H9 (cell line): ENCODE measurements around the gene DTNA. TPM values are rescaled to one million over a fixed set of nuclear protein-coding genes. Genes with fewer than 3 reads are reported as not detected.

Experiments used
- DNase-seq: peaks from one replicate; pipeline ENCODE4 v3.0.0-alpha.2; 2017
- H2AFZ ChIP-seq: one replicate; pipeline ENCODE4 v1.6.1; 2013; ENCODE audit warnings: mild to moderate bottlenecking, low read length, control low read depth, moderate library complexity
- H2AK5ac ChIP-seq: 2 replicates; pipeline ENCODE4 v1.6.1; 2013; ENCODE audit warnings: low read length, control low read depth, mixed read lengths; ENCODE audit not compliant: insufficient read length
- H2BK120ac ChIP-seq: one replicate; pipeline ENCODE4 v1.6.1; 2013; ENCODE audit warnings: low read depth, mild to moderate bottlenecking, low read length, control low read depth, inconsistent platforms; ENCODE audit not compliant: poor library complexity, severe bottlenecking
- H2BK12ac ChIP-seq: 2 replicates; pipeline ENCODE4 v1.6.1; 2013; ENCODE audit warnings: low read length, control low read depth, mixed read lengths, low read depth; ENCODE audit not compliant: insufficient read length
- H2BK15ac ChIP-seq: 2 replicates; pipeline ENCODE4 v1.6.1; 2013; ENCODE audit warnings: low read depth, low read length, control low read depth
- H2BK20ac ChIP-seq: one replicate; pipeline ENCODE4 v1.6.1; 2013; ENCODE audit warnings: low read depth, mild to moderate bottlenecking, low read length, control low read depth, inconsistent platforms; ENCODE audit not compliant: poor library complexity, severe bottlenecking
- H2BK5ac ChIP-seq: 2 replicates; pipeline ENCODE4 v1.6.1; 2013; ENCODE audit warnings: low read length, control low read depth, mixed read lengths; ENCODE audit not compliant: insufficient read length
- H3K14ac ChIP-seq: 2 replicates; pipeline ENCODE4 v1.6.1; 2013; ENCODE audit warnings: low read length, control low read depth; ENCODE audit not compliant: insufficient read depth
- H3K18ac ChIP-seq: 2 replicates; pipeline ENCODE4 v1.6.1; 2013; ENCODE audit warnings: low read depth, mild to moderate bottlenecking, mixed read lengths, low read length, control low read depth; ENCODE audit not compliant: insufficient read length
- H3K23ac ChIP-seq: 2 replicates; pipeline ENCODE4 v1.6.1; 2013; ENCODE audit warnings: low read length, control low read depth, mixed read lengths, low read depth; ENCODE audit not compliant: insufficient read length
- H3K23me2 ChIP-seq: 2 replicates; pipeline ENCODE4 v1.6.1; 2013; ENCODE audit warnings: low read depth, mild to moderate bottlenecking, mixed read lengths, low read length, control low read depth; ENCODE audit not compliant: insufficient read length, poor library complexity, severe bottlenecking
- H3K27ac ChIP-seq: 2 replicates; pipeline ENCODE4 v1.5.1; 2013; ENCODE audit warnings: low read length, control low read depth, mixed read lengths, low read depth; ENCODE audit not compliant: insufficient read length
- H3K27me3 ChIP-seq: 2 replicates; pipeline ENCODE4 v1.6.1; 2013; ENCODE audit warnings: low read length, control low read depth, inconsistent platforms; ENCODE audit not compliant: insufficient read depth
- H3K4ac ChIP-seq: 2 replicates; pipeline ENCODE4 v1.6.1; 2013; ENCODE audit warnings: low read depth, mild to moderate bottlenecking, control low read depth, inconsistent platforms, low read length, moderate library complexity
- H3K4me1 ChIP-seq: 2 replicates; pipeline ENCODE4 v1.6.1; 2013; ENCODE audit warnings: low read length, control low read depth, inconsistent platforms; ENCODE audit not compliant: insufficient read depth
- H3K4me2 ChIP-seq: 2 replicates; pipeline ENCODE4 v1.6.1; 2013; ENCODE audit warnings: low read length, control low read depth, mixed read lengths; ENCODE audit not compliant: insufficient read length, insufficient read depth
- H3K56ac ChIP-seq: 2 replicates; pipeline ENCODE4 v1.6.1; 2013; ENCODE audit warnings: low read depth, mild to moderate bottlenecking, mixed read lengths, low read length, control low read depth; ENCODE audit not compliant: insufficient read length
- H3K79me1 ChIP-seq: 2 replicates; pipeline ENCODE4 v1.6.1; 2013; ENCODE audit warnings: low read depth, mild to moderate bottlenecking, moderate library complexity, low read length, control low read depth, inconsistent platforms; ENCODE audit not compliant: insufficient read depth, poor library complexity, severe bottlenecking
- H3K79me2 ChIP-seq: 2 replicates; pipeline ENCODE4 v1.6.1; 2013; ENCODE audit warnings: low read length, control low read depth, inconsistent platforms; ENCODE audit not compliant: insufficient read depth
- H3K9ac ChIP-seq: 2 replicates; pipeline ENCODE4 v1.6.1; 2013; ENCODE audit warnings: low read length, control low read depth, mixed read lengths; ENCODE audit not compliant: insufficient read length; ENCODE audit errors: extremely low read depth
- H3K9me3 ChIP-seq: one replicate; pipeline ENCODE4 v1.6.1; 2013; ENCODE audit warnings: low read depth, low read length, inconsistent platforms; ENCODE audit not compliant: control insufficient read depth
- H3T11ph ChIP-seq: one replicate; pipeline ENCODE4 v1.6.1; 2013; ENCODE audit warnings: mild to moderate bottlenecking, low read length, control low read depth, inconsistent platforms
- H4K20me1 ChIP-seq: one replicate; pipeline ENCODE4 v1.6.1; 2013; ENCODE audit not compliant: control insufficient read depth, insufficient read length, insufficient read depth
- H4K5ac ChIP-seq: 2 replicates; pipeline ENCODE4 v1.6.1; 2013; ENCODE audit warnings: low read depth, mild to moderate bottlenecking, mixed read lengths, low read length, control low read depth; ENCODE audit not compliant: insufficient read length
- H4K8ac ChIP-seq: replicated peaks from 2 replicates; pipeline ENCODE4 v1.6.1; 2013; ENCODE audit warnings: low read length, control low read depth, mixed read lengths, low read depth; ENCODE audit not compliant: insufficient read length
- H4K91ac ChIP-seq: 2 replicates; pipeline ENCODE4 v1.6.1; 2013; ENCODE audit warnings: low read depth, mild to moderate bottlenecking, moderate library complexity, mixed read lengths, low read length, control low read depth; ENCODE audit not compliant: insufficient read length
- H3K27ac Mint-ChIP-seq, 3 experiments: 2 replicates in 2 of 3; 3 replicates in 1 of 3; pipeline ENCODE4 v1.8.0; 2020 to 2021; ENCODE audit warnings: mixed read lengths in 3 of 3, mild to moderate bottlenecking in 1 of 3, moderate library complexity in 1 of 3
- H3K27me3 Mint-ChIP-seq: 2 replicates; pipeline ENCODE4 v1.8.0; 2021; ENCODE audit warnings: low read depth, mild to moderate bottlenecking, moderate library complexity, mixed read lengths
- H3K36me3 Mint-ChIP-seq, 3 experiments: 2 replicates in 2 of 3; 3 replicates in 1 of 3; pipeline ENCODE4 v1.8.0; 2020 to 2021; ENCODE audit warnings: low read depth in 3 of 3, mixed read lengths in 3 of 3; ENCODE audit not compliant: insufficient read depth in 1 of 3
- H3K4me1 Mint-ChIP-seq, 2 experiments: 2 replicates each; pipeline ENCODE4 v1.8.0; 2020; ENCODE audit warnings: mixed read lengths in 2 of 2
- H3K4me3 Mint-ChIP-seq, 2 experiments: 2 replicates in 1 of 2; 3 replicates in 1 of 2; pipeline ENCODE4 v1.8.0; 2020 to 2021; ENCODE audit warnings: mild to moderate bottlenecking in 2 of 2, mixed read lengths in 2 of 2, moderate library complexity in 1 of 2
- H3K9me3 Mint-ChIP-seq, 2 experiments: 2 replicates in 1 of 2; 3 replicates in 1 of 2; pipeline ENCODE4 v1.8.0; 2020; ENCODE audit warnings: mild to moderate bottlenecking in 2 of 2, mixed read lengths in 2 of 2, moderate library complexity in 1 of 2
- CTCF ChIP-seq: fragments of 200-600 bp; sonication (generic); conservative IDR thresholded peaks from 3 replicates; pipeline ENCODE4 v1.8.0; 2021; ENCODE audit warnings: antibody characterized with exemption, mild to moderate bottlenecking
- WGBS: extraction: QIAGEN DNeasy Blood & Tissue Kit; methylation state at CpG from one replicate; pipeline ENCODE4 v1.1.7; 2013; ENCODE audit warnings: missing lambda C conversion rate, low lambda C conversion rate, mixed read lengths; ENCODE audit not compliant: insufficient read length; ENCODE audit errors: extremely low coverage; 5-methylcytosine and 5-hydroxymethylcytosine counted together
- total RNA-seq: library from RNA; stranded (reverse); gene quantifications from 2 replicates; pipeline ENCODE4 v1.2.1, GENCODE V29; 2021

DTNA gene
- total RNA-seq, 1 experiment from 2014 or later: 25.5 TPM

- Histone ChIP-seq H3K18ac (no peak overlapping the region), H3K27me3 (no peaks in the 10 kb centered on the region), H2BK12ac (no peak overlapping the region), H2BK5ac (no peak overlapping the region), H2BK20ac (no peak overlapping the region), H4K91ac (no peak overlapping the region), H3K79me1 (no peaks in the 10 kb centered on the region), H2BK120ac (no peak overlapping the region), H3T11ph (no peak overlapping the region), H4K20me1 (no peaks in the 10 kb centered on the region), H4K5ac (no peak overlapping the region), H3K9me3 (no peaks in the 10 kb centered on the region), H3K56ac (no peak overlapping the region), H2BK15ac (no peak overlapping the region), H3K23ac (no peak overlapping the region), H3K27ac (no peak overlapping the region), H4K8ac (no peak overlapping the region), H3K4me1 (0 out of 2 replicates have a peak, but pooled peaks cover 7% of the 10 kb centered on the region), H3K14ac (no peak overlapping the region), H2AK5ac (no peak overlapping the region), H3K4ac (no peak overlapping the region), H3K79me2 (no peaks in the 10 kb centered on the region), H2AFZ (no peak overlapping the region), H3K23me2 (no peaks in the 10 kb centered on the region), H3K9ac (no peak overlapping the region), H3K4me2 (no peak overlapping the region)
- no peaks in the 10 kb centered on the region; the same call in 1 of the 2 replicates for H3K27me3 Mint-ChIP-seq
- peaks cover 9 to 17% of the 10 kb centered on the region in 2 experiments for H3K4me1 Mint-ChIP-seq
- no peak for TF ChIP-seq CTCF
- no peak overlapping the region for H3K4me3 Mint-ChIP-seq
- peaks cover 1 to 12% (median 4%) of the 10 kb centered on the region in 3 experiments; a peak in 5 of 7 replicates for H3K36me3 Mint-ChIP-seq
- H3K27ac Mint-ChIP-seq: no peak overlapping the region
- no CpG with 5 or more reads among the region's 3 CpGs for WGBS
- no peak for DNase-seq
- H3K9me3 Mint-ChIP-seq: peaks cover 0 to 2% of the 10 kb centered on the region in 2 experiments; a peak in 2 of 5 replicates
These were observed 125.4 kb downstream of the DTNA start for GRCh38 chr18:34835466-34835865.
